Dermis blood vessel endothelial cell (primary cell): ENCODE results near the gene ZFHX3. TPM values are rescaled to one million over a fixed set of nuclear protein-coding genes. Genes with fewer than 3 reads are reported as not detected.
A peak's percentile ranks its signal among the peaks of the same experiment; 100 is the strongest.
"Not testable (repeated sequence)": the region's sequence is repeated elsewhere in the genome, so short reads cannot be mapped to it uniquely, and the experiment has no call there.

Source experiments
- DNase-seq: peaks from one replicate; pipeline ENCODE4 v3.0.0; 2010
- total RNA-seq: library from RNA; depleted of rRNA; stranded (reverse); fragments of >200 nt; gene quantifications from 2 replicates; pipeline ENCODE4 v1.2.3, GENCODE V29; 2014

ZFHX3 gene
- total RNA-seq: 5.6 and 9.1 TPM in 2 replicates

GRCh38 chr16:73047536-73048291, at the start of gene ZFHX3:
ZFHX3 (minus strand) TSS chr16:73048128; CDS start chr16:72960145, 87,983 bp downstream.
- peak; percentile 64 for DNase-seq

- no peak for DNase-seq
Observed at GRCh38 chr16:73096510-73096909, 48.6 kb upstream of the ZFHX3 start.

GRCh38 chr16:73095885-73096421, 48.0 kb upstream of the ZFHX3 start:
- peak; percentile 60 for DNase-seq

- peak; percentile 26 for DNase-seq
Observed at GRCh38 chr16:73095142-73095820, 47.4 kb upstream of the ZFHX3 start.

- no peak for DNase-seq
Observed at GRCh38 chr16:73094371-73094770, 46.4 kb upstream of the ZFHX3 start.

DNA sequence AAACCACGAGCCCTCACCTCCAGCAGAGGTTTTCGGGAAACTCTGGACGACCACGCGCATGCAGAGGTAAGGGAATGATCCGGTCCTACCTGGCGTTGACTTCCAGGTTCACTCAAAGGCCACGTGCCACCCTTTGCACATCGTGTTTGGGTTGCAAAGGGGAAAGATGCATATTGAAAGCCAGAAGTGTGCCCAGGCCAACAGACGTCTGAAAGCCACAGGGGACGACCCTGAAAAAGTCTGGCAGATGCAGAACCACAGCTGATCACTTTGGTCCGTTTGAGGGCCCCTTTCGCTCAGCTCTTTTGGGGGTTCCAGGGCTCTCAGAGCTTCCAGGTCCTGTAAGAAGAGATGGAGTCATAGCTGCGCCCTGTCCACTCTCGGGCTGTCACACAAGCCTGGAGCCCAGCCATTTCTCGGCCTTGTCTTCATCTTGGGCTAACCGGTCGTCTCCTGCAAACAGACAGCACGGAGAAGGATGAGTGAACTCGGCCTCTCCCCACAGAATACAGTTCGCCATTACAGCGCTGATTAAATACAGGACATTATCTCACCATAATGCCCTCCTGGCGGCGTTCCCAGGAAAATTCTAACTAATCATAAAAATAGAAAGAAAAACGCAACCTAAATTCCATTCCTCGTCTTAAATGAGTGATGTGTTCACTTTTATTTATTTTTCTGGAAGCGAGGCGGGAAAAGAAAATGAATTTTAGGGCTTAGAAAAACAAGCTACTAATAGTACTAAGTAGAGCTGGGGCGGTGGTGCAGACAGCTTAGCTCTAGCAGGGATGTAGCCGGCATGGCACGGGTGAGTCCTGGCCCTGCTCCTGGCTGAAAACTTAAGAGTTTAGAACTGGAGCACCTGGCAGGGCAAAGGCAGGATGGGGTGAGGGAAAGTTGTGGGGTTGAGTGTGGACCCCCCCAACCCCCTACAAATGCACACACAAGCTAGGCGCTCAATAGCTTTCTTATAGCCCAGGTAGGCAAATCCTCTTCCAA, 45.5 kb upstream of the ZFHX3 start:
- DNase-seq: peak; percentile 80

DNA sequence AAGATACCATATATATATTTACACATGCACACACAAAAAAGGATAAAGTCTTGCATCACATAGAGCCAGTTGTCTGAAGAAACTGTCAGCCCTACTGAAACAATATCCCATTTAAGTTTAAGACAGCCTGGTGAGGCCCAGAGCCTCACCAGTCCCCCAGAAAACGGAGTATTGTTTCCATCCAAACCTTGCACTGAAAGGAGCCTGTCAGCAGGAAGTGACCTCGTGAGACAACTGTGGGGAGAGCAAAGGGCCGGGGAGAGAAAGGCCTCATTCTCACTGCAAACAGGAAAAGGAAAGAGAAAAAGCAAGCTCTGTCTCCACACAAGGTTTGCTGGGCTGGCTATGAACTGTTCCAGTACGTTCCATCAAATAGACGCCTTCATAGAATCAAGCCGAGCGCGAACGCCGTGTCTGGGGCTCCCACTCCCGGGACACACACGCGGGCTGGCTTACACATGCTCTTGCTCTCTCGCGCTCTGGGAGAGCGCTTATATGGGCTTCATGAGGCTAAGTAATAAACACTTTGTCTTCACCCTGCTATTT, 44.4 kb upstream of the ZFHX3 start:
- peak; percentile 55 for DNase-seq

DNA sequence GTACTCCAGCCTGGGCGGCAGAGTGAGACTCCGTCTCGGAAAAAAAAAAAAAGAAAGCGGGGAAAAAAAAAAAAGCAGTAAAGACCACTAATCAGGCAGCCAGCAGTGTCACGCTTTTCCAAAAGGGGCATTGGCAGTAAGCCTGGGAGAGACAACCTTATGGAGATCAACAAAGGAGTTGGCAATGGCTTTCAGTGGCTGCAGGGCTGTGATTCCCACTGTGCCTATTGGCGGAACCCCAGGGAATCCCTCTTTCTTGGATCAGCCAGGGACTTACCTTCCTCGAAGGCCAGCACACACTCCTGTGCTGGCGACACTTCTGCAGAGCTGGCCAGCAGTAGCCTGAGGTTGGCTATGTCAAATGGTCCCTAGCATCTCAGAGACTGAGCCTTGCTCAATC, 43.2 kb upstream of the ZFHX3 start:
- no peak for DNase-seq

DNA sequence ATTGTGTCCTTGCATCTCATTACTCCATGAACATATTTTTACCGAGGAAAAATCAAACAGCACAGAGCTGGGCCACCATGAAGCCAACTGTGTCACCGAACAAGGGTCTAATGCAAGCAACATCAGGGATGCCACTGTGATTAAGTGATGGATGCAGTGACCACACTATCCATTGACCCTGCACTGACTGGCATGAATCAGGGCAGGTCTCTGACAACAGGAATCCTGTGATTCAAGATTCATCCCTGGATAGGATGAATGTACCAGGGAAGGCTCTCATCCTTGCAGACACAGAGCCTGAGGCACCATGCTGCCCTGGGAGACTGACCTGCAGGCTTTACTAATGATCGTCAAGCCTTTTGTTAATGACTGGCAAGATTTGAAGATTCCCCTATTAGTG, 41.5 kb upstream of the ZFHX3 start:
- DNase-seq: no peak

- DNase-seq: no peak
Observed at GRCh38 chr16:73086108-73086507, 38.2 kb upstream of the ZFHX3 start.

DNA sequence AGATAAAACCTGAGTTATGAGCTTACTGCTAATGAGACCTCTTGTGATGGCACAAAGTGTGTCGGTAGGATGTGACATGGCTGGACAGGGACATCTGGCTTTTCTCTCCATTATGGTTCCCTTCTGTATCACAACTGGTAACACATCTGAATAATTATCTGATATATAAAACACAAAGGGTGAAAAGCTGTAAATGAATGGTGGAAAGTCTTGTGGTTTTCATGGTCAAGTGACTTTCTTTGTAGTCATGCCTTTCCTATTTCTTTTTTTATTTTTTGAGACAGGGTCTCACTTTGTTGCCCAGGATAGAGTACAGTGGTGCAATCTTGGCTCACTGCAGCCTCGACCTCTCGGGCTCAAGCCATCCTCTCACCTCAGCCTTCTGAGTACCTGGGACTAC, 35.3 kb upstream of the ZFHX3 start:
- no peak for DNase-seq

GRCh38 chr16:73082634-73083051, 34.7 kb upstream of the ZFHX3 start:
- not testable (repeated sequence) for DNase-seq

- DNase-seq: no peak
Observed at GRCh38 chr16:73080931-73081330, 33.0 kb upstream of the ZFHX3 start.

DNA sequence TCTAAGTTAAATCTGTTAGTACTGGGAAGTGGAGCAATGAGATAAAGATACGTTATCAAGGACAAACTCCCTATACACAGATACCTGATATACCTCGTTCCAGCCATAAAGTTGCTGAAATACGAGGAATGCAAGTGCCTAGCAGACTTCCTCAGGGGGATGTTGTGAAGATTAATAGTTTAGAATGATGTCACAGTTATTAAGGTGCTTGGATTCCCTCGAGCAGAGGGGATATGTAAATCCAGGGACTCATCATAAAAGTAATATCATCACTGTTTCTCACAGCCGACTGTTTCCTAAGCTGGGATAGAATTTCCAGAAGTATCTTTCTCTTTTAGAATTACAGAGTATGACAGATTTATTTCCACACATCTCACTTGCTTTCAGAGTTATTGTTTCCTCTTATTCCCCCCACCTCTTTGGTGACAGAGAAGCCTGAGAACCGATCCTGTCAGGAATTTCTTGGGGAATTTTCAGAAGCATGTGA, 28.4 kb upstream of the ZFHX3 start:
- no peak for DNase-seq

- no peak for DNase-seq
Observed at GRCh38 chr16:73074382-73074781, 26.5 kb upstream of the ZFHX3 start.

- not testable (repeated sequence) for DNase-seq
Observed at GRCh38 chr16:73072051-73072450, 24.1 kb upstream of the ZFHX3 start.

DNA sequence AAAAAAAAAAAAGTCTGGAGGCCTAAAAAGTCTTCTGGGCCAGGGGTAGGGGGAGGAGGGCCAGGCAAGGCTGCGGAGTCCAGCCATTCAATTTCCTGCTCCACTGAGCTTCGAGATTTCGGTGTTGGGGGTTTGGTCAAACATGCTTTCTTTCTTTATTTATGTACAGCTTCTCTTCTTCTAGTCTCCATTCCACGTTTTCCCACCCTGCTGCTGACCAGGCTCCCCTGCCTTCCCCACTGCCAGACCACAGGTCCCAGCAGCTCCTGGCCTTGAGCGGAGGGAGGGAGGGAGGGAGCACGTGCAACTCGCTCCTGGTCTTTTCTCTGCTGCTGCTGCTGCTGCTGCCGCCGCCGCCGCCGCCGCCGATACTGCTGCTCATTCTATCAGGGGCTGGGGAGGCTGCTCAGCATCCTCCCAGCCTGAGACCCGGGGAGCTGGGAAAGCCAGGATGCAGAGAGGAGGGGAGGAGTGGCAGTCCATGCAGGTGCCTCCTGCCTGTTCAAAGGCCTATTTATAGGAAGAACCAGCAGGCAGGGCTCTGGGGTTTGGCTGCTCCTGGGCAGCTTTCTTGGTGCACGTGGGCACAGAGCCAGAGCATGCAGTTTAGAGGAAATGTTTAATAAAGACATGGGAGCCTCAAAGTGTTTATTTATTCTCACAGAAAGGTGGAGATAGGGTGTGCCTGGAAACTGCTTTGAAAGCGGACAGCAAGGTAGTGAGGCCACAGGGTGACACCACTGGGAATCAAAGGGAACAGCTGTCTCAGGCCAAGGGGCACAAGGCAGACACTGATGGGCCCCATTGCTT, 23.4 kb upstream of the ZFHX3 start:
- DNase-seq: peak; percentile 66

- DNase-seq: no peak
Observed at GRCh38 chr16:73069581-73070262, 21.8 kb upstream of the ZFHX3 start.

DNA sequence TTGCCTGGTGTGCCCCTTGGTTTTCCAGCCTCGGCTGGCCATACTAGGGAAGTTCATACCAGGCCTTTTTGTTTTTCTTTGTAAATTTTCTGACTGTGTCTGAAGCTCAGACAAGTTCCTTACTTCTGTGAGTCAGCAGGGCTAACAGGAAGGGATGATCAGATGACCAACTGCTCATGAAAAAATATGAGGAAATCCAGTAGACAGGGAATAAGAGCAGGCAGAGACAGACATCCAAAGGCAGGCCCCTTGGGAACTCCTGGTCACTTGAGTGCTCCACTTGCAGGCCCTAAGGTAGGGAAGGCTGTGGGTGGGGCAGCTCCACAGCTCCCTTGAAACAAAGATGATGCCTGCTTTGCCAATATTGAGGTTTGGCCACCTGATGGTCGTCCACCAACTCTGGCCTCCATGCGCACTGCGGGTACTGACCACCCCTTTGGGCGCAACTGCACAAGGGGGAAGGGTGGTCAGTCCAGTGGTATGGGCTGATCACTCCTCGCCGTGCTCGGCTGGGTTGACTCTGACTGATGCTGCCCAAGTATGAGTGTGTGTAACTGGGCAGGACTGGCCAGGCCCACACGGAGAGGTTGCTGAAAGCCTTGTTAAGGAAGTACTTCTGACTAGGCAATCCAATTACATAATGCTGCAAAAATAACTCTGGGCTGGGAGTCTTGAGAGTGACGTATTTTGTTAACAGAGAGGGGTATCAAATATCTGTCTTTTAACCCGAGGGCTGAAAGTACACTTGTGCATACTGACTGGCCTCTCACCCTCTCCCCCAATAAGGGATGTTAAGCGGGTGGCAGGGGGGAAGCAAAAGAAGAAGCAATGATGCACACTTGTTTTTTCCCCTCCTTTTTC, 20.8 kb upstream of the ZFHX3 start:
- DNase-seq: peak; percentile 95
